GM19351 (cell line): ENCODE data around the gene TECTB.

Source experiments
- ATAC-seq: cut with Tn5 transposase; IDR thresholded peaks from one replicate; pipeline ENCODE4 v1.9.1; 2021; ENCODE audit warnings: mild to moderate bottlenecking, moderate library complexity; ENCODE audit not compliant: unreplicated experiment

The TECTB gene

GRCh38 chr10:112304267-112304859 is 21.2 kb downstream of the TECTB start:
- ATAC-seq: no peak

GRCh38 chr10:112307358-112308124 is 24.3 kb downstream of the TECTB start:
- peak; percentile 89 for ATAC-seq

- ATAC-seq: peak; percentile 6
Measured at GRCh38 chr10:112308125-112308502, 24.9 kb downstream of the TECTB start.

GRCh38 chr10:112311481-112311880 is 28.3 kb downstream of the TECTB start:
- ATAC-seq: no peak

- ATAC-seq: no peak
Measured at GRCh38 chr10:112313234-112313633, 30.0 kb downstream of the TECTB start.

- no peak for ATAC-seq
Measured at GRCh38 chr10:112313911-112314310, 30.7 kb downstream of the TECTB start.

GRCh38 chr10:112314822-112315474 is 31.7 kb downstream of the TECTB start:
- ATAC-seq: peak; percentile 95

- ATAC-seq: no peak
Measured at GRCh38 chr10:112327678-112328077, 44.5 kb downstream of the TECTB start.

GRCh38 chr10:112330162-112330561 is 47.0 kb downstream of the TECTB start:
- ATAC-seq: peak; percentile 65

GRCh38 chr10:112330607-112331160 is 47.5 kb downstream of the TECTB start:
- no peak for ATAC-seq

GRCh38 chr10:112332022-112332421 is 48.8 kb downstream of the TECTB start:
- no peak for ATAC-seq

GRCh38 chr10:112332509-112333228 is 49.5 kb downstream of the TECTB start:
- no peak for ATAC-seq

GRCh38 chr10:112333452-112333851 is 50.3 kb downstream of the TECTB start:
- no peak for ATAC-seq

GRCh38 chr10:112335111-112335867 is 52.1 kb downstream of the TECTB start:
- ATAC-seq: no peak

- ATAC-seq: no peak
Measured at GRCh38 chr10:112335868-112336265, 52.7 kb downstream of the TECTB start.

GRCh38 chr10:112336556-112337201 is 53.5 kb downstream of the TECTB start:
- ATAC-seq: no peak

GRCh38 chr10:112338957-112339356 is 55.8 kb downstream of the TECTB start:
- no peak for ATAC-seq

- ATAC-seq: no peak
Measured at GRCh38 chr10:112340601-112341000, 57.4 kb downstream of the TECTB start.

GRCh38 chr10:112343056-112343806 is 60.0 kb downstream of the TECTB start:
- ATAC-seq: no peak
